IPS DF 6.9 (cell line): Measurements from ENCODE around the gene AURKAIP1.

Source experiments
- DNase-seq: peaks from one replicate; pipeline ENCODE4 v3.0.0-alpha.2; 2013; ENCODE audit warnings: low read depth, low spot score
- H3K27ac ChIP-seq: one replicate; pipeline ENCODE4 v1.5.1; 2013; ENCODE audit warnings: low read length, control low read depth
- H3K27me3 ChIP-seq: 2 replicates; pipeline ENCODE4 v1.6.1; 2013; ENCODE audit warnings: mild to moderate bottlenecking, low read length; ENCODE audit not compliant: control insufficient read depth, insufficient read depth
- H3K36me3 ChIP-seq: 2 replicates; pipeline ENCODE4 v1.6.1; 2013; ENCODE audit warnings: low read length; ENCODE audit not compliant: control insufficient read depth, insufficient read depth
- H3K4me1 ChIP-seq: 2 replicates; pipeline ENCODE4 v1.6.1; 2013; ENCODE audit warnings: low read length; ENCODE audit not compliant: control insufficient read depth, insufficient read depth
- H3K4me3 ChIP-seq: 2 replicates; pipeline ENCODE4 v1.5.1; 2013; ENCODE audit warnings: mild to moderate bottlenecking, low read length
- H3K9me3 ChIP-seq: 2 replicates; pipeline ENCODE4 v1.6.1; 2013; ENCODE audit warnings: low read length, inconsistent platforms; ENCODE audit not compliant: control insufficient read depth, insufficient read depth
- WGBS: extraction: QIAGEN DNeasy Blood & Tissue Kit; methylation state at CpG from one replicate; pipeline ENCODE4 v1.1.7; 2013; ENCODE audit warnings: mixed read lengths, missing lambda C conversion rate; ENCODE audit not compliant: insufficient read length, insufficient coverage; 5-methylcytosine and 5-hydroxymethylcytosine counted together

Gene AURKAIP1

GRCh38 chr1:1359664-1360468 is 15.1 kb downstream of the AURKAIP1 start:
- no CpG with 5 or more reads among the region's 28 CpGs for WGBS
- DNase-seq: no peak

GRCh38 chr1:1359308-1359663 is 15.7 kb downstream of the AURKAIP1 start:
- DNase-seq: no peak
- WGBS: no CpG with 5 or more reads among the region's 6 CpGs
- Histone ChIP-seq H3K27me3 (peaks cover 3% of the 10 kb centered on the region; the same call in 1 of the 2 replicates), H3K9me3 (no peaks in the 10 kb centered on the region), H3K27ac (no peak overlapping the region), H3K36me3 (peaks cover 4% of the 10 kb centered on the region; the same call in 1 of the 2 replicates), H3K4me3 (no peak overlapping the region), H3K4me1 (peaks cover 16% of the 10 kb centered on the region)

More at GRCh38 chr1:1359664-1360468, 15.1 kb downstream of the AURKAIP1 start:
- peaks cover under 1% of the 10 kb centered on the region; the same call in 1 of the 2 replicates for H3K27me3 ChIP-seq
- H3K9me3 ChIP-seq: no peaks in the 10 kb centered on the region
- H3K4me1 ChIP-seq: peaks cover 14% of the 10 kb centered on the region
- peaks cover under 1% of the 10 kb centered on the region; the same call in 1 of the 2 replicates for H3K36me3 ChIP-seq
- H3K27ac ChIP-seq: no peak overlapping the region
- no peak overlapping the region for H3K4me3 ChIP-seq

- H3K36me3 ChIP-seq: peaks cover 4% of the 10 kb centered on the region; the same call in 1 of the 2 replicates
- peaks cover 3% of the 10 kb centered on the region; the same call in 1 of the 2 replicates for H3K27me3 ChIP-seq
- no CpG with 5 or more reads among the region's 29 CpGs for WGBS
- H3K4me1 ChIP-seq: peaks cover 16% of the 10 kb centered on the region
- H3K9me3 ChIP-seq: no peaks in the 10 kb centered on the region
- no peak within 1 kb of the TSS for H3K27ac ChIP-seq
- no peak for DNase-seq
- peak within 1 kb of the TSS; percentile 43; the same call in 1 of the 2 replicates for H3K4me3 ChIP-seq
Observed at GRCh38 chr1:1358433-1359271, 16.4 kb downstream of the AURKAIP1 start, which contains the start of gene MXRA8. TSS of gene MXRA8 (minus strand) at chr1:1358555. CDS start at chr1:1358504, 51 bp downstream.

DNA sequence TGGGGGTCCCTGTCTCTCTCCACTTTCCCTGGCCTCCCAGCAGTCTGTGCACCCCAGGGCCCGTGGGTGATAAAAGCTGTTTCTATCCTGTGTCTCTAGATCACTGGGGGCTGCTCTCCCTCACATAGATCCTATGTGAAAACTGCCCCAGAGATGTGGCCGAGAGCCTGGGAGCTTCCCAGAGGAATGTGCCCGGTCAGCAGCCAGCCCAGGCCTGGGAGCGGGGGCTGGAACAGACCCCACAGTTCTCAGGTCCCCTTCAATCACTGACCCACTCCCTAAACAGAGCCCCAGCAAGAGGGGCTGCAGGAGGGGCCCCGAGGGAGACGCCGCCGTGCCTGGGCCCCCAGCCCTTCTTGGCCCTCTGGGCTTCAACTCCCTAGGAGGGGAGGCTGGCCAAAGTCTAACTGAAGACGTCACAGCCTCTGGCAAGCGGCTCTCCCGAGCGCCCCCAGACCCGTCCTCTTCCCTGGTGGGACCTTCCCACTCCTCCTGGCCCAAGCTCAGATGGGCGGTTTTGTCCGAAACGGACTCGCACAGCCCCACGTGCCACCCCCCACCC is 17.1 kb downstream of the AURKAIP1 start:
- Histone ChIP-seq H3K36me3 (peaks cover 4% of the 10 kb centered on the region; the same call in 1 of the 2 replicates), H3K4me3 (peak overlapping the region; percentile 43; the same call in 1 of the 2 replicates), H3K27ac (no peak overlapping the region), H3K9me3 (no peaks in the 10 kb centered on the region), H3K4me1 (peaks cover 17% of the 10 kb centered on the region), H3K27me3 (peaks cover 3% of the 10 kb centered on the region; the same call in 1 of the 2 replicates)
- DNase-seq: no peak
- WGBS: no CpG with 5 or more reads among the region's 18 CpGs

GRCh38 chr1:1356796-1357401 is 18.1 kb downstream of the AURKAIP1 start:
- H3K4me3 ChIP-seq: no peak overlapping the region
- no peak for DNase-seq

DNA sequence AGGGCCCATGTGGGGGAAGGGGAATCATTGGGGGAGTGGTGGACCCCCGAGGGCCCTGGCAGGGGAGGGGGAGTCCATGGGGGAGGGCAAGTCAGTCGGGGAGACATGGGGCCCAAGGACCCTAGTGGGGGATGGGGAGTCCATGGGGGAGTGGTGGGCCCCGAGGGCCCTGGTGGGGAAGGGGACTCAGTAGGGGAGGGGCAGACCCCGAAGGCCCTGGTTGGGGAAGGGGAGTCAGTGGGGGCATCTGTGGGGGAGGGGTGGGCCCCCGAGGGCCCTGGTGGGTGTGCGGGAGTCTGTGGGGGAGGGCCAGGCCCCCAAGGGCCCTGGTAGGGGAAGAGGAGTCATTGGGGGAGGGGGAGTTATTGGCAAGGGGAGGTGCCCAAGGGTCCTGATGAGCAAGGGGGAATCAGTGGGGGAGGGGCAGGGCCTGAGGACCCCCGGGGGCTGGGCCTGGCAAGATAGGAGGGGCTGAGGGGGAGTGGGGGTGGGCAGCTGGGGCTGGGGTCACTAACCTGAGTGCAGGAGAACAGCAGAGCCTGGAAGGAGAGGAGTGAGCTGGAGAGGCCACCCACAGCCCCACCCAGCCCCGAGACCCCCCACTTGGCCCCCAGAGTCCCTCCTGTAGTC is 18.7 kb downstream of the AURKAIP1 start:
- no peak for DNase-seq
- no CpG with 5 or more reads among the region's 8 CpGs for WGBS
- peaks cover 3% of the 10 kb centered on the region; the same call in 1 of the 2 replicates for H3K27me3 ChIP-seq
- H3K4me1 ChIP-seq: peaks cover 26% of the 10 kb centered on the region
- no peak overlapping the region for H3K4me3 ChIP-seq
- H3K9me3 ChIP-seq: no peaks in the 10 kb centered on the region
- no peak overlapping the region for H3K27ac ChIP-seq
- peaks cover 4% of the 10 kb centered on the region; the same call in 1 of the 2 replicates for H3K36me3 ChIP-seq

More at GRCh38 chr1:1356796-1357401, 18.1 kb downstream of the AURKAIP1 start:
- no CpG with 5 or more reads among the region's 26 CpGs for WGBS
- peaks cover 20% of the 10 kb centered on the region for H3K4me1 ChIP-seq
- peaks cover 3% of the 10 kb centered on the region; the same call in 1 of the 2 replicates for H3K27me3 ChIP-seq
- H3K27ac ChIP-seq: no peak overlapping the region
- H3K36me3 ChIP-seq: peaks cover 4% of the 10 kb centered on the region; the same call in 1 of the 2 replicates
- no peaks in the 10 kb centered on the region for H3K9me3 ChIP-seq

DNA sequence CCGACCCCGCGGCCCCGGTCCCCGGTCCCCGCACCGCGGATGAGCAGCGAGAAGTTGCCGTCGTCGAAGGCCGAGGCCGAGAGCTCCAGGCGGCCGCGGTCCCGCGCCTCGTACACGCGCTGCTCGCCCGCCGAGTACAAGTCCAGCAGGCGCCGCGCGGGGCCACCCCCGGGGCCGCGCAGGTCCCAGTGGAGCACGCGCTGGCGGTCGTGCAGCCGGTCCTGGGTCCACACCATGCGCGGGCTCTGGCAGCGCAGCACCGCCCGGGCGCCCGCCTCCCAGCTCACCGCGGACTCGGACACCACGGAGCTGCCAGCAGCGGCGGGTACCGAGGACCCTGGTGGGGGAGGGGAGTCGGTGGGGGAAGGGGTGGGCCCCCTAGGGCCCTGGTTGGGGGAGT is 19.6 kb downstream of the AURKAIP1 start:
- peaks cover 26% of the 10 kb centered on the region for H3K4me1 ChIP-seq
- WGBS: no CpG with 5 or more reads among the region's 52 CpGs
- no peak overlapping the region for H3K27ac ChIP-seq
- peaks cover 4% of the 10 kb centered on the region; the same call in 1 of the 2 replicates for H3K36me3 ChIP-seq
- H3K9me3 ChIP-seq: no peaks in the 10 kb centered on the region
- no peak for DNase-seq
- peak overlapping the region; percentile 22; the same call in 1 of the 2 replicates for H3K4me3 ChIP-seq
- peaks cover 3% of the 10 kb centered on the region; the same call in 1 of the 2 replicates for H3K27me3 ChIP-seq

GRCh38 chr1:1354271-1355247 is 20.4 kb downstream of the AURKAIP1 start:
- H3K27me3 ChIP-seq: peaks cover 3% of the 10 kb centered on the region; the same call in 1 of the 2 replicates
- no CpG with 5 or more reads among the region's 116 CpGs for WGBS
- H3K36me3 ChIP-seq: peaks cover 4% of the 10 kb centered on the region; the same call in 1 of the 2 replicates
- DNase-seq: no peak
- no peaks in the 10 kb centered on the region for H3K9me3 ChIP-seq
- H3K4me3 ChIP-seq: peak overlapping the region; percentile 22; the same call in 1 of the 2 replicates
- H3K27ac ChIP-seq: no peak overlapping the region
- peaks cover 26% of the 10 kb centered on the region for H3K4me1 ChIP-seq
